ENCODE results near the gene TLCD3A.
"Not testable (repeated sequence)": the region's sequence is repeated elsewhere in the genome, so short reads cannot be mapped to it uniquely, and the experiment has no call there.

The TLCD3A gene

DNA sequence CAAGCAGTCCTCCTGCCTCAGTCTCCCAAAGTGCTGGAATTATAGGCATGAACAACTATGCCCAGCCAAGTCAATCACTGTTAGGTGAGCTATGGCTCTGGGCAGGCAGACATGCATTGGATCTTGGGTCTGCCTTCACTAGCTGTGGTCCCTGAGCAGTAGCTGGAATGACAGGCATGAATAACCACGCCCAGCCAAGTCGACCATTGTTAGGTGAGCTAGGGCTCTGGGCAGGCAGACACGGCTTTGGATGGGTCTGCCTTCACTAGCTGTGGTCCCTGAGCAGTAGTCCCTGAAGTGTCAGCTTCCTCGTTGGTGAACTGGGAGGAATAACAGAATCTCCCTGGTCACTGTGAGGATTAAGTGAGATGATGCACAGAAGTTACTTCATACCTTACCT, 56.2 kb downstream of the TLCD3A start:
- no peak for DNase-seq (ENCODE audit: low read depth)

- no peak for DNase-seq (ENCODE audit: low read depth)
Observed at GRCh38 chr17:789160-789840, 56.9 kb downstream of the TLCD3A start.

DNA sequence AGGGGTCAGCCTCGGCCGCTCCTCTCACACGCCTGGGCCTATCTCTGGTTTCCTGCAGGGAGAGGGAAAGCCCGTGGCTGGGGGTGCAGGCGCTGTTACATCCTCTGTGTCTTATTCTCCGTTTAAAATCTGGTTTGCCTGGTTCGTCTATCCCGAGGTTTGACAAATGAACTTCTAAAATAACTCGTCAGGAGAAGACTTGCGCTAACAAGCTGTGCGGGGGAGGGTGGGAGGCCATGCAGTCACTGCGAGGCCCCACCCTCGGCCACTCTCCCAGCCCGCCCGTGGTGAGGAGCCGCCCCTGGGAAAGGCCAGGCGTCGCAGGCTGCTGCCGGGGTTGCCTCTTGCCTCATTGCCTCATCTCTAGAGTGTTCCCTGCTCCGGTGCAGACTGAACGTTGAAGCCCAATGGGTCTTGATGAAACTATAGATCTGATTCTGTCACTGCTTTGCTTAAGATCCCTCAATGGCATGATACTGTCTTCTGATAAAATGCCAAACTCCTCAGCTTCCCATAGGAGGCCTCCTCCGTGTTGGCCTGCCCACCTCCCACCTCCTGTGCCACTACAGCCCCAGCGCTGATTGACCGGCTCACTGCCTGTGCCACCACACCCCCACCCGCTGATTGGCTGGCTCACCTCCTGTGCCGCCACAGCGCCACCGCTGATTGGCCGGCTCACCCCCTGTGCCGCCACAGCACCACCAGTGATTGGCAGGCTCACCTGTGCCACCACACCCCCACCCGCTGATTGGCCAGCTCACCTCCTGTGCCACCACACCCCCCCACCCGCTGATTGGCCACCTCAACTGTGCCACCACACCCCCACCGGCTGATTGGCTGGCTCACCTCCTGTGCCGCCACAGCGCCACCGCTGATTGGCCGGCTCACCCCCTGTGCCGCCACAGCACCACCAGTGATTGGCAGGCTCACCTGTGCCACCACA, 57.8 kb downstream of the TLCD3A start:
- not testable (repeated sequence) for DNase-seq (ENCODE audit: low read depth)

- DNase-seq (ENCODE audit: low read depth) = not testable (repeated sequence)
Observed at GRCh38 chr17:790874-791247, 58.5 kb downstream of the TLCD3A start.

- DNase-seq (ENCODE audit: low read depth) = no peak
Observed at GRCh38 chr17:791829-792228, 59.4 kb downstream of the TLCD3A start.

GRCh38 chr17:792277-792676, 59.9 kb downstream of the TLCD3A start:
- DNase-seq (ENCODE audit: low read depth) = no peak
